Measurements from ENCODE around the gene MMEL1.

Gene MMEL1

DNA sequence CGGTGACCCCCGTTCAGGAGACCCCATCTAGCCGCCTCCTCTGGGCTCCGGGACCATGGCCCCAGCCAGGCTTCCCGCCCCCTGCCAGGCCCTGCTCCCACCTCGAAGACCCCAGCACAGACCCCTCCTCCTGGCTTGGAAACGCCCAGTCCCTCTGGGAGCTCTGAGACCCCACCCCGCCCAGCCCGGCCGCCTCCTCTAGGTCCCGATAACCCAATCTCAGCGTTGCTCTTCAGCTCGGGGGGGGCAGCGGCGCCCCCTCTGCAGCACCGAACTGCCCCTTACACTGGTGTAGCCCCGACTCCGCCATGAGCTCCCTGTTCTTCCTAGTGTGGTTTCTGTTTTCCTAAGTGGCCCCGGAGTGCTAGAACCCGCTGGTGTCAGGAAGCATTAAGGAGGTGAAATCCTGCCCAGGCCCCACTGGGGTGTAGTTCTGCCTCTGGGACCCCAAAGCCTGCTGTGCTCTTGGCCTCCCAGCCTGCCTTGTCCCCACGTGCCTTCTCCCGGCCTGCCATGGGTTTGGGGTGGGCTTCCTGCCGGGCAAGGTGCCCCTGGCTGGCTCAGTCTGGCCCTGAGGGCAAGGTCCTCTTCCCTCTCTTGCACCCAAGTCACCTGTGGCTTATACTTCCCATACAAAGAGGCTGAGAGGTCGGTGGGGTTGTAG, 10.7 kb upstream of the MMEL1 start:
- DNase-seq (ENCODE audit: low read depth) = no peak
- TF ChIP-seq CTCF (conservative IDR thresholded peaks at IDR 0.05; ENCODE audit: control insufficient read depth, insufficient read depth, low read depth, low read length) = no peak
- H3K4me3 ChIP-seq (ENCODE audit: control insufficient read depth, low read depth, low read length) = peak overlapping the region; percentile 30

DNA sequence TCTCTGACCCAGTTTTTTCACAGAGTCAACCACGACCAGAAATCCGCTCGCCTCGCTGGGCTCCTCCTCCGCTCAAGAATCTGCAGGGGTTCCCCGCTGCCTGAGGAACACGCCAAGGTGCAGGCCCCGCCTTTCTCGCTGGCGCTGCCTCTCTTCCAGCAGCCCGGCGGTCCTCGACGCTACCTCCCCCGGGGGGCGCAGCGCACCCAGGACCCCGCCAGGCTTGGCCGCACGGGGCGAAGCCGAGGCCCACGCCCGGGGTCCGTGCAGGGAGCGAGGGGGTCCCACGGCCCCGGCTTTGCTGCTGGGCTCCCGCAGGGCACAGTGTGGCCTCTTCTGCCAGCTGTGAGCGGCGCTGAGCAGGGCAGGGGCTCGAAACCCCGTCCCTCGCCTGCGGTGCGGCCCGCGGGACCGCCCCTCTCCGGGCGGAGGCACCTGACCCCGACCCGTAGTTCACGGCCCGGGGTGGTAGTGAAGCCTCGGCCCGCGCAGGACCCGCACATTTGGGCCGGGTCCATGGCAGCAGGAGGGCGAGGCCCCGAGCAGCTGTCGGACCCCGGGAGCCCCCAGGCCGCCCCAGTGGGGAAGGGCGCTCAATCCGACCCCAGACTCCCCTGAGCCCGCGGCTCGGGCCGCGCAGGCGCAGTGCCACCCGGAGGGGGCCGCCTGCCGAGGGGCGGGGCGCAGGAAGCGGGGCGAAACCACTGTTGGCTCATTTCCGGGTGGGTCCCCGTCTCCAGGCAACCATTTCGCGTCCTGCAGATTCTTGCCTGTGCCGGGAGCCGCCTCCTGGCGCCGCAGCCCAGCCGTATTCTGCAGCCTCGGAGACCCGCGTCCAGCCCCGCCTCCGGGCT, 10.0 kb upstream of the MMEL1 start:
- peak; percentile 83 for DNase-seq (ENCODE audit: low read depth)
- H3K4me3 ChIP-seq (ENCODE audit: control insufficient read depth, low read depth, low read length) = peak overlapping the region; percentile 58
- TF ChIP-seq CTCF (conservative IDR thresholded peaks at IDR 0.05; ENCODE audit: control insufficient read depth, insufficient read depth, low read depth, low read length) = no peak

DNA sequence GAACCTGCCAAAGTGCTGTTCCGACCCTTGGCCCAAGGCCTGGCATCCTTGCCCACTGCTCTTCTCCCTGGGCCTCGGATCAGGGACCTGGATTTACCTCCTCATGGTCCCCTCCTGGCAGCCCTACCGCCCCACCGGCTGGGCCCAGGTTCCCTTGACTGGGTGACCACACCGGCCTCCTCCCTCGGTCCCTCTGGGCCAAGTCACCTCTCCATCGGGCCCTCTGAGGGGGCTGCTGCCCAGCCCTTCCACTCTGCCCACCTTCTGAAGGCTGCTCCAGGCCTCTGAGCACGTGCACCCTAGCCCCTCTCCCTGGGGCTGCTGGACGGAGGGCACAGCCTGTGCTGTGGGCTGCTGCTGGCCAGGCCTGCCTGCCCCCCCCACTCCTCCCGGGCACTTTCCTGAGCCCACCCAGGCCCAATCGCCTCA, 9.3 kb upstream of the MMEL1 start:
- TF ChIP-seq CTCF (conservative IDR thresholded peaks at IDR 0.05; ENCODE audit: control insufficient read depth, insufficient read depth, low read depth, low read length) = no peak
- peak overlapping the region; percentile 58 for H3K4me3 ChIP-seq (ENCODE audit: control insufficient read depth, low read depth, low read length)
- no peak for DNase-seq (ENCODE audit: low read depth)

DNA sequence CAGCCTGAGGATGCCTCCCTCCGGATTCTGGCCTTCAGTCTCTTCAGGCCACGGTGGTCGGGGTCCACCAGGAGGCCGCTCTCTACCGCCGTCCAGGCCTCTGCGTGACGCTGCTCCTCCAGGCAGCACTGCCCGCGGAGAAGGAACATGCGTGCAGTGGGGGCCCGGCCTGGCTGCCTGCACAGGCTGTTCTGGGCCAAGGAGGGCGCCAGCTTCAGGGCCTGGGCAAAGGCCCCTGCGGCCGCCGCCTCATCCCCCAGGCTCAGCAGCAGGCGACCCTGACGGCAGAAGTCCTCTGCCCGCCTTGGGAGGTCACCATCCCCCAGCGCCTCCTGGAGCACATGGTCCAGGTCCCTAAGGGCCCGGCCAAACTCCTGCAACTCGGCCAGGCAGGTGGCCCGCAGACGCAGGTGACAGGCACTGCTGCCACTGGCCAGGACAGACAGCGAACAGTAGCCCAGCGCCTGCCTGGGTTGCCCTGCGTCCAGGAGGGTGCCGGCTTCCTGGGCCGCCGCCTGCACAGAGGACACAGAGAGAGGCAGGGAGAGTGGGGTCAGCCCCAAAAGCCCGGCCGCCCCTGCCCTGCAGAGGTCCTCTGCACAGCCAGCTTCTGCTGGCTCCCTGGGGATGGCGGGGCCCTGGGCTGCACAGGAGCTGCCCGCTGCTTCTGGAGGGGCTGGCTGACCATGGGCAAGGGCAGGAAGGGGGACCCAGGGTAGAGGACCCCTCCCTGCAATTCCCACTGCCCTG, 8.7 kb upstream of the MMEL1 start:
- H3K4me3 ChIP-seq (ENCODE audit: control insufficient read depth, low read depth, low read length) = peak overlapping the region; percentile 58
- DNase-seq (ENCODE audit: low read depth) = no peak
- TF ChIP-seq CTCF (conservative IDR thresholded peaks at IDR 0.05; ENCODE audit: control insufficient read depth, insufficient read depth, low read depth, low read length) = no peak

DNA sequence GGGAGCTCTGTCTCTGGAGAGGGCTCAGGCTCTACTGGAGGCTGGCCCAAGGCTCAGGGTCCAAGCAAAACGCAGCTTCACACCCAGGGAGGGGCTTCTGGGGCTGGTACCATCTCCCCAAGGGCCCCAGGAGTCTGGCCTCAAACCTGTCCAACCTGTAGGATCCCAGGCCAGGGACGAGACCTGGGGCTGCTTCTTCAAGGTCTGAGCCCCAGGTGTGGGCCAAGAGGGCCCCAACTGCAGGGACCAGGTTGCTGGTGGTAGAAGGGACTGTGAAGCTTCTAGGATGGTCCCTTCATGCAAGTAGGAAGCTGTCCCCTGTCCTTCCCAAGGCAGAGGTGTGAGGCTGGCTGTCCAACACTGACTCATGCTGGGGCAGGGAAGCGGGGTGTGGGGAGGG, 7.8 kb upstream of the MMEL1 start:
- no peak overlapping the region for H3K4me3 ChIP-seq (ENCODE audit: control insufficient read depth, low read depth, low read length)
- no peak for DNase-seq (ENCODE audit: low read depth)
- no peak for TF ChIP-seq CTCF (conservative IDR thresholded peaks at IDR 0.05; ENCODE audit: control insufficient read depth, insufficient read depth, low read depth, low read length)

DNA sequence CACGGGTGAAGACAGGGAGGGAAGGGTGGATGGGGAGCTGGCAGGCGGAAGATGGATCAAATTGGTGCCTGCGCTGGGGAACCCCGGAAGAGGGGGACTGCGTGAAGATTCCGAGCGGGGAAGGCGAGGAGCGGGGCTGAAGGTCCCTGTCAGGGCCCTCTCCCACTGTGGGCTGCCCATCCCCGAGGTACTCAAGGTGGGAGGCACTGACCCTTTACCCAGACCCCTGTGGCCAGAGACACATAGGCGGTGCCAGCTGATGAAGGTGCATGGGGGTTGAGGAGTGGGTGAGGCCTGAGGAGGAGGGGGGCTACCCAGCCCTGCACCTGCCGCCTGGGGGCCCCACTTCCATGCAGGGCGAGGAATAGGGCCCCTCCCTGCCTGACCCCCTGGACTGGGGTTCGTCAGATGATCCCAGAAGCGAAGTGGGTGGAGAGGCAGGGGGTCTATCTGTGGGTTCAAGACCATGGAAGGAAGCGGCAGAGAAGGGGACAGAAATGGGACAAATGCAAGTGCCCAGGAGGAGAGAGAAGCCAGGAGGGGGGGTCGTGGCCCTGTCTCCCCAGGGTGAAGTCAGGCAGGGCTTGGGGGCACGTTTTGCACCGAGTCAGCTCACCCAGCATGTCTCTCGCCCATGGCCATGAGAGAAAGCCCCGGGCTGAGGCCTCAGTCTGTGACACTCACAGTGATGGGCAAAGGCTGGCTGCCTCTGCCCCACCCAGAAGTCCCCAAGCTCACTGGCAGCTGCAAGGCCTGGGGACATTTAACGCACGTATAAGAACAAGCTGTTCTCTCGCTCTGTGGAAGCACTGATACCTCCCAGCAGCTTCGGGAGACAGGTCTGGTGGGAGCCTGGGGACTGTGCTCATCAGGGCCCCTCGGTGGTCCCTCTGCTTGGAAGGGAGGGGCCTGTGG, 7.0 kb upstream of the MMEL1 start:
- TF ChIP-seq CTCF (conservative IDR thresholded peaks at IDR 0.05; ENCODE audit: control insufficient read depth, insufficient read depth, low read depth, low read length) = no peak
- H3K4me3 ChIP-seq (ENCODE audit: control insufficient read depth, low read depth, low read length) = no peak overlapping the region
- no peak for DNase-seq (ENCODE audit: low read depth)
